Stimulated activated naive CD8-positive, alpha-beta T cell treated with anti-CD3 and anti-CD28 coated beads, Interleukin-15, Interleukin-2, amounts not matched to agents 100 U/mL and 50 U/mL, for 24 hours (primary cell): ENCODE results near the gene FAM241B.

Source experiments
- ATAC-seq: fragments of 150-1000 bp; cut with Tn5 transposase; one replicate; pipeline ENCODE4 v1.10.0; 2021
- DNase-seq: peaks from one replicate; pipeline ENCODE4 v3.0.0; 2021

Gene FAM241B

DNA sequence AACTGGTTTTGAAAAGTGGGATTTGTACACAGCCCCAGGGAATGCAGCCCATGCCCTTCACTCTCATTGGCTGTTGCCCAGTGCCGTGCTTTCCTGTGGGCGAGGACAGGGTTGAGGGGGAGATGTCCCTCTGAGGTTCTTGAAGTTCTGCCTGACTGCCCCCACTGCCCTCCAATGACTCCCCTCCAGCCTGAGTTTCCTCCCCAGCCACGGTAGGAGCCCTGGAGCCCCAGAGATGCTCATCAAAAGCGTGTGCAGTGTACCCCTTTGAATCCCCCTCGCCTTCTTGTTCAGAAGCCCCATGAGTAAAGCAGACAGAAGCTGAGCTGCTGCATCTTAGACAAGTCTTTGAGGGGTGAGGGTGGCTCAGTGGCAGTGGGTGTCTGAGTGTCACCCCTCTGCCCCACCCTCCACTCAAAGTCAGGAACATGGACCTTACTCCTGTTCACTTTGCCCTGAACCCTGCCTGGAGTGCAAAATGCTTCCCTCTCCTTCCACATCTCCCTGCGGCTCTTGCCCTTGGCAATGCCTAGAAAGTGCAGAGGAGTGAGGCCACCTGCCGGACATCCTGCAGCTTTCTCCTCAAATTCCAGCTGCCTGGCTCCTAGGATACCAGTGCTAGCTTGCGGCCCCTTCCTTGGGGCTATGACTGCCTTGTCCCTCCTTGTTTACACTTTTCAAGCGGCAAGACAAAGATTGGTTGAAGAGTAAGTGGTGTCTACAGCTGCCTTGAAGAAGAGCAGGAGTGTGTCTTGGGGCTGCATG lies 19.9 kb downstream of the FAM241B start:
- no peak for DNase-seq

DNA sequence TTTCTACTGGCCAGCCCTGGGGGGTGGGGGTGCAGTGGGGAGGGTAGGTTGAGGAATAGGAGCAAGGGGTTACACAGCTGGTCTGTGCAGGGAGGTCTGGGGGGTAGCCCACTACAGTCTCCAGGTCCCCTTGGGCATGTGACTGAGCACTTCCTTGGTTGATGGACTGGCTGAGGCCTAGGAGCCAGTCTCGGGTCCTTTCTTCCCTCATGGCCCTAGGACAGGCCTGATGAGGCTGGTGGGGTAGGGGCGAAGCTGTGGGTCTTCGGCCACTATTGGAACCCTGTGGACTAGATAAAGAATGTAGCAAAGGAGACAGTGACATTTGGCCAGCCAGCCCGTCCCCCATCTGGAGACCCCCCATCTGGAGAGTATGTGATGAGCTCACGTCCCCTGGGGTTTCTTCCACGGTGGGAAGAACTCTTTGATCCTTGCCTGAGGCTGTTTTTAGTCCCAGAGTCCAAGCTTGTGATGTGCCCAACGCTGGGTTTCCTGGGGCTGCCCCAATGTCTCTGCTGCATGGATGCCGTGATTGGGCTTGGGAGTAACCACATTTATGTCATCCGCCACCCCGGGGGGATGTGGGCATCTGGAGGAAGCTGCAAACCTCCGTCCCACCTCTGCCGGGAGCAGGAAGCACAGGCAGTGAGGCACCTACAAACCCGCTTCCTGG lies 20.7 kb downstream of the FAM241B start:
- peak; percentile 19 for DNase-seq

More for the DNA sequence above, 19.9 kb downstream of the FAM241B start:
- no peak for ATAC-seq

DNA sequence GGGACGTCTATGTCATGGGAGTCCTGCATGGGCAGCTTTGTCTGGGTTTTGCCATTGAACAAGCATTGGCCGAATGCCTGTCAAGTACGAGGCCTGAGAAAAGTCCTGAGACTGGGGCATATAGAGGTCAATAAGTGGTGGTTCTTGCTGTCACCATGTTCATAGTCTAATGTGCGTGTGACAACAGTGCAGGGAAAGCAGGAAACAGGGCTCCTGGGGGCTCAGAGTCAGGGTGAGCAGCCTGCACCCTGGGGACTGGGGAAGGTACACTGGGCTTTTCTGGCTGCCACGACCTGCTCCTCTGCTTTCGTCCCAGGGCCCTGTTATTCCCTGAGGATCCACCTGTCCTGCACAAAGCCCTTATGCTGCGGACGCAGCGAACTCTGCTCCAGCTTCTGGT lies 21.3 kb downstream of the FAM241B start:
- DNase-seq = no peak
- ATAC-seq = no peak

More for the DNA sequence above, 20.7 kb downstream of the FAM241B start:
- ATAC-seq = peak; percentile 19

DNA sequence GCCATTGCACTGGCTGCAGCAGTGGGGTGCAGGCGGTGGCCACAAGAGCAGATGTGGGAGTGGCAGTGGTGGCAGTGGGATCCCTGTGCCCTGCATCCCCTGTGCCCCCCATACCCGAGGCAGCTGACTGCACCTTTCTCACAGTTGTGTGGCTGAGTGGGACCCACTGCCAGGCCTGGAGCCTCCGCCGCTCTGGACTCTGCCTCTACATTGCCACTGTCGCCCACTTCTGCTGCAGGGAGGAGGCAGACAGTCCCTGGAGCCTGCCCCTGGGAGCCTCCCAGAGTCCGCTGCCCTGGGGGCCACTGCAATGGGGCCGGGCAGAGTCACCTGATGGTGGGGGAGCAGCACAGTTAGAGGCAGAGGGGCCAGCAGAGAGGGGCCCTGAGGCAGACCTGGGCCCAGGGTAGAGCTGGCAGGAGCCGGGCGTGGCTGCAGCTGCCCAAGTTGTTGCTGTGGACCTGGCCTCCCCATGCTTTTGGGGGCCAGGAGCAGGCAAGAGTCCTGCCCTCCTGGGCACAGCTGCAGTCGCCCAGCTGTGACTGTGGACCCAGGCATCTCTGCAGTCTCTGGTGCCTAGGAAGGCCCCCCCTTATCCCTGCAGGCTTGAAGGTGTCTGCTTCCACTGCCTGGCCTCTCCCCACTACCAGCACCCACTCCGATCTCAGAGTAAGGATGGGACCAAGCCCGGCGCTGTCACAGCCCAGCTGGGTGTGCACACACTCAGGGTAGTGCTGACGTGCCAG lies 22.2 kb downstream of the FAM241B start:
- ATAC-seq = no peak
- DNase-seq = no peak

DNA sequence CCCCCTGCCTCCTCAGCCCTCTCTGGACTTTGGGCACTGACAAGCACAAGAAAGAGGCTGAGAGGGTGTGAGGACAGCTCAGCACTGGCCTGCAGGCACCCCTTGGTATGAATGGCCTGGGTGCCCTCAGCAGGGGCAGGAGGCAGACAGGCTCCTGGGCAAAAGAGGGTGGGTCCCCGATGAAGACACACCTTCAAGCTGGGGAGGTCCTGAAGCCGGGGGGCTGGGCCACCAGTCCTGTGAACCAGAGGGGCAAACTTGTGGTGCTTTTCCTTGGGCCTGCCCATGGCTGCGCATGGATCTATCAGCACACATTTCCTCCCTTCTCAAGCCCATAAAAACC lies 22.8 kb downstream of the FAM241B start:
- ATAC-seq (no peak), DNase-seq (no peak)

DNA sequence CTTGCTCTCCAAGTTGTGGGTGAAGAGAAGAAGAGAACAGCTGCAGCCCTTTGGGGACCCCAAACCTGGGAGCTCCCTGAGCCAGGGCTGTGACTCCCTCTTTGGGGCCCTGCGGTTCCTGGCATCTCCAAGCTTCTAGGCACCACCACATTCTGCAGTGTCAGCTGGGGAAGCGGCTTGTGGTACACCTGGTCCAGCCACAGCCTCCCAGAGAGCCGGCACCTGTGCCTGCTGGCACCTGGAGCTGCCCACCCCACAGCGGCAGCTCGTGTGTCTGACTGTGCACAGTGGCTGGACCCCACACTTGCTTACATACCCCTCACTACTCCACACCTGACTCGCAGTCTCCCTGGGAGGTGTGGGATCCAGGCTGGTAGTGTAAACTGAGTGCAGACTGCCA lies 23.5 kb downstream of the FAM241B start:
- DNase-seq = no peak
- ATAC-seq = no peak

DNA sequence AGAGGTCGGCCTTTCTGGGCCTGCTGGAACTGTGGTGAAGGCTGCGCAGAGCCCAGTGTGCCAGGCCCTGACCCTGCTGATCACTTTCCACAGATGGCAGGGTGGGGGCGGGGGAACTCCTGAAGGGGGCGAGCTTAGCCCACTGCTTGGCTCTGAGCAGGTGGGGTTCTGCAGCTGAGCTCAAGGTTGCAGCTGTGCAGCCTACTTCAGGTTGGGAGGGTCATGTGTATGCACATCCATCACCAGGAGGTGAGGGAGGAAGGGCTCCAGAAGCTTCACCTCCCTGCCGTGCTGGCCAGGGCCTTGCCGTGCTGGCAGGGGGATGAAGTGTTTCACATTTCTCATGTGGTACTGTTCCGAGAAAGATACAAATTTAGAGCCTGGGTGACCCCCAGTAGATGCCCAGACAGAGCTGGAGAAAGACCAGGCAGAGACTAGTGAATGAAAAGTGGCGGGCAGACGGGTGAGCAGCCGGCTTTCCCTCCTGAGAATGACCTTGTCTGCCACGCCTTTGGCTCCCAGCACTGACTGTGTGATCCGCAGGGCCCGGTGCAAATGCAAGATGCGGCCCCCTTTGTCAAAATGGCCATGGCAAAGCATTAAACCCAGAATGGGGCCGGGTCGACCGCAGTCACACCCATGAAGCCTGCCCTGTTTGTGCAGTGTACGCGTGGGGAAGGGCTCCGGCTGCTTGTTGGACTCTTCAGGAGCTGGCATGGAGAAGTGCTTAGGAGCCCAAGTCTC lies 25.2 kb downstream of the FAM241B start:
- no peak for ATAC-seq
- DNase-seq = no peak

DNA sequence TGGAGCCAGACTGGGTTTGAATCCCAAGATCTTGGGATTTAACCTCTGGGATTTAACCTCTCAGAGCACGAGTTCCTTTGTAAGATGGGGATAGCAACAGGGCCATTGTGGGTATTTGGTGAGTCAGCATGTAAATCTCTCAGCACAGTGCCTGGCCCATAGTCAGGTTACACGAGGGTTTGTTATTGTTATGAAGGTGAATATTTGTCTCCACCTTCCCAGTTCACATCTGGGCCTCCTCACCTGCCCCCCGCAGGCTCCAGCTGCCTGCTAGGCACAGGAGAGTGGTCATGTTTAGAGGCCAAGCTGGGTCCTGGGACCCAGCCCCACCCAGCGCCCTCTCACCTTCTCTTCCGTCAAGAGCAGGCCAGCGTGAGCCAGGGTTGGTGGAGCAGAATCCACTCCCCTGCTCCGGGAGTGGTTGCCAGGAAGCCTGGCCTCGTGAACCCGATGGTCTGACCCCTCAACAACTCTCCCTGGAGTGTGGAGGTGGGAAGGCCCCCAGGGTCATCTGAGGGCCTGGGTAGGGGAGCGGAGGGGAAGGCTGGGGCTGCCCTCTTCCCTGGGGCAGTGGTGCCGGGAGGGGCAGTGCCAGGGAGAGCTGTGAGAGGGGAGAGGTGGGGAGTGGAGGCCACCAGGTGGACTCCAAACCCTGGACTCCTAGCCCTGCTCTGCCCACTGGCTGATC lies 26.0 kb downstream of the FAM241B start:
- ATAC-seq (no peak), DNase-seq (no peak)

DNA sequence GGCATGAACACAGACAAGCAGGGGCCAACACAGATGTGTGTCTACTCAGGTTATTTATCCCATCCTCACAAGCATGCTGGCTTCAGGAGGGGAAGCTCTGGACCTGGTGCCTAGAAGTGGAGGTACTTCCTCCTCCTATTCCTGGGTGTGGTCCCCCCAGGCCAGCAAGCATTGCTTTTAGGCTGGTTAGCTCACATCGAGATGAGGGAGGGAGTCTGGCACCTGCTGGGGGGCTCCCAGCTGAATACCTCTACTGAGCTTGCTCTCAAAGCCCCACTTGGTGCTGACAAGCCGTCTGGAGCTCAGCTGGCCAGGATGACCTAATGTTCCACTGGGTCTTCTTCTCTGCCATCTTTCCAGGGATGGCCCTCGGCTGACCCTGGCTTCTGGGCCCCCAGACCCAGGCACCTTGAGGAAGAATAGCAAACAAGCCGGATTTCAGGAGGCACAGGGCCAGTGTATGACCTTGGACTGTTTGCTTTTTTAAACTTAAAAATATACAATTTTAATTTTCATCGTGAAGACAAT lies 26.8 kb downstream of the FAM241B start:
- DNase-seq (no peak), ATAC-seq (no peak)

DNA sequence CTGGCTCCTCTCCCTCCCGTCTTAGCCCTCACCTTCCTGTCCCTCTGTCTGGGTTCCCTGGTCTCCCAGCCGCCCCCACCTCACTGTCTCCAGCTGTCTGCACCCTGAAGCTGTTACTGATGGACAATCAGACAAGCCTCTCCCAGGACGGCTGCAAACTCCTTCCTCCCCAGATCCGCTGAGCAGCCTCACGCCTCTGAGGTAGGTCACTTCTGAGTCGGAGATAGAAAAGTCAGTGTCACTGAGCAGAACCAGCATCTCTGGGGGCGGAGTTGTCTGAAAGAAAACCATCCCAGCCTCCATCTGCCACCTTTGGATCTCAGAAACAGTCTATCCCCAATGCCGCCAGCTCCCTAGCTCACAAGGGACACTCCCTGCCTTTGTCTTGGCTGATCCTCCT lies 27.4 kb downstream of the FAM241B start:
- ATAC-seq (no peak), DNase-seq (no peak)

DNA sequence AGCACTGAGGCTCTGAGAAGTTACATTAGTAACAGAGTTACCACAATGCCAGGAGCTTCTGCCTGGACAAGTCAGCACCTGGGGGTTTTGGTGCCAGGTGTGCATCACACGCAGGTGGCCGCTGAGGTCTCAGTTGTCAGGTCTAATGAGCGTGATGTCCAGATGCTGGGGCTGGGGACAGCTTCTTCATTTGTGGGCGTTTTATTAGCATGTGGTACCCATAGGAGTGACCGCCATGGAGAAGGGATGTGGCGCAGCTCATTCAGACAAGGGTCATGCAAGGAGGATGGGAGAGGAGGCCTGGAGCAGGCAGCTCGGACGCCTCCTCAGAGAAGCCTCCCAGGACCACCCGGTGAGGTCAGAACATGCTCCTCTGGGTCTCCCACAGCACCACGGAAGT lies 27.8 kb downstream of the FAM241B start:
- DNase-seq = no peak
- no peak for ATAC-seq

DNA sequence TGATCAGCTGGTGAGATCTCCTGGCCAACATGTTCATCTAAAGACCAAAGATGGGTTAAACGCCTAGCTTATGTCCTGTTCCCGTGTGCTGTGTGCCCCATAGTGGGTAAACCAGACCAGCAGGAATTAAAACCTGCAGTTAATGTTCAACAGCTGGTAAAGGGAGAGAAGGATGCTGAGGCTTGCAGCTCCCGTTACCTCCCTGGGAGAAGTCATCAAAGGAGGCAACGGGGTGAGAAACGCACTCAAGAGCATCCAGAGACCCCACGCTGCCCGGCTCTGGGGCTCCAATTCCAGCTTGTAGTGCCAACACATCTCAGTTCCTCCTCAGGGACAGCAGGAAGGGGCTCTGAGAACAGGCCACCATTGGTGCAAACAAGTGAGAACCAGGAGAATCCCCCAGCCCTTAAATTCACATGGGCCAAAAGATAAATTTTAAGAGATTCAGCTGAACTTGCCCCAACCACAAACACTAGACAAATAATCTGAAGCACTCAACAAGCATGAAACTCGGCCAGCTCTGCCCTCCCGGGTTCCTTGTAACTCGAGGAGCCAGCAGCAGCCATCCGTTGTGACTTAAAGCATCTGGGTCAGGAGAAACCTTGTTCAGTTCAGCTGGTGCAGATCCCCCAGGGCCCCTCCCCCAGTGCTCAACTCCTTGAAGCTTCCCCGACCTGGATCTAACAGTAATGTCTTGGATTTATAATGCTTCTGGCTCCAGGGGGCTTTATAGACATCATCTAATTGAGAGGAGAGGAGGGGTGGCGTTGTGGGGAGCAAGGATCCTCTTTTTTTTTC lies 29.4 kb downstream of the FAM241B start:
- DNase-seq (no peak), ATAC-seq (no peak)

DNA sequence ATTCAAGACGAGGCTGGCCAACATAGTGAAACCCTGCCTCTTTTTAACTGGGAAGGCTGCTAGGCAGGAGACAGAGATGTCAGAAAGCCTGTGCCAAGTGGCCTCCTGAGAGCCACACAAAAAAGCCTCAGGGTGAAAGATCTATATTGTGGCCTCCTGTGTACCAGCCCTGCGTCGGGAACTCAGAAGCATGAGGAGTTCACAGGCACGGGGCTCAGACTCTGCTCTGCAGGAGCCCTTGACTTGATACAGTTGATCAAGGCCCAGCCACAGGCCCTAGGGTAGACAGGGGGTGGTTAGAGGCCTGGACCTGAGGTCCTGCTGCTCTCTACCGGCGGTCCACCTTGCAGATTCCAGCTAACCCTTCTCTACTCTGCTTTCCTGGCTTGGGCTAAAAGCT lies 30.2 kb downstream of the FAM241B start:
- ATAC-seq = no peak

DNA sequence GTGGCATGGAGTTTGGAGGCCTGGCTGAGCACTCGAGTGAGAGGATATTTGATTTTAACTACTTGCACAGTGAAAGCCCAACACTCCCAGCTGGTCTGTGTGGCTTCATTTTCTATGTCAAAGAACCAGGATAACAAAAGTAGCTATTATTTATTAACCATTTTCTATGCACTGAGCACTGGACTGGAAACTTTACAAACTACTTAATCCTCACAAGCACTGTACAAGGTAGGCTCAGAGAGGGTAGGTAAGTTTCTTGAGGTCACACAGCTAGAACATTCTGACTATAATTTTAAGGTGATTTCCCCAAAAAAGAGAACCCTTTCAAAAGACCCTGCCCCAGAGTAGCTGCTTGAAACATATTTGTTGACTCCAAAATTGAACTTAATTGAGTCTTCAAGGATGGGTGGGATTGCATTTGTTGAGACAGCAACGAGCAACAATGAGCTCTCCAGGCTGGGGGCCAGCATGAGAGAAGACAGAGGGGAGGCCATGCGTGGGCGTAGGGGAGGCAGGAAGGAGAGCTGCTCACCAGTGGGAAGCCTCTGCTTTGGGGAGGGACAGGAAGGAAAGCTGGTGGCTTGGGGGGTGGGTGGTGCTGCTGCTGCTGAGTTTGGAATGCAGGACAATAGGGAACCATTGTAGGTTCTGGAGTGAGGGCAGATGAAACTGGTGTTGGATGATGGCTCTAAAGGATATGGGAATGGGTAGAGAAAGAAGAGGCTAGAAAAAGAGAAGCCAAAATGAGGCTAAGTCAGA lies 31.5 kb downstream of the FAM241B start:
- ATAC-seq = no peak

More for the DNA sequence above, 30.2 kb downstream of the FAM241B start:
- DNase-seq = no peak

DNA sequence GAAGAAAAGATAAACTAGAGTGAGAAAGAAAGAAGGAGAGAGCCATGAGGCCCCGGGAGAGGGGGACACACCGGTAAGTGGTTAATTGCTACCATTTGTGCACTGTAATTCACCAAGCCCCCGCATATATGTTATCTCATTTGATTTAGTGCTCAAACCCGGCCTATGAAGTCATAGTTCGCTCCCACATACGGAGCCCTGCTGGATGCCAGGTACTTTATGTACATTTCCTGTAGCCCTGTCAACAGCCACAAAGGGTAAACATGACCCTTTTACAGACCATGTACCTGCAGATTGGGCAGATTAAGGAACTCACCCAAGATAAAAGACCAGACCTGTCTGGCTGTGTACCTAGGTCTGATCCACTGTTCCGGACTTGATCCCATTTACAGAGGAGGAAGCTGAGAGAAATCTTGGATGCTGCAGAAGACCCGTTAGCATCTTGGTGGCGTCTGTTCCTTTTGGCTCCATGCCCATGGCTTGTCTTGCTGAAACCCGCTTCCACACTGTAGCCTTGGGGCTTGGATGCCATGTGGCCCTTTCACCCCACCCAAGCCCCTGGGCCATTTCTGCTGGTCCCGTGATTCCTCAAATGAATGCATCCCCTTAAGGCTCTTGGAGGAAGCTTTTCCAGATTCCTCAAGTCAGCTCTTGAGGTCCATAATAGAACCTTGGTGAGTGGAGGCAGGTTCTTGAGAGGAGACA lies 32.3 kb downstream of the FAM241B start:
- no peak for DNase-seq
- ATAC-seq = no peak

More for the DNA sequence above, 31.5 kb downstream of the FAM241B start:
- no peak for DNase-seq

DNA sequence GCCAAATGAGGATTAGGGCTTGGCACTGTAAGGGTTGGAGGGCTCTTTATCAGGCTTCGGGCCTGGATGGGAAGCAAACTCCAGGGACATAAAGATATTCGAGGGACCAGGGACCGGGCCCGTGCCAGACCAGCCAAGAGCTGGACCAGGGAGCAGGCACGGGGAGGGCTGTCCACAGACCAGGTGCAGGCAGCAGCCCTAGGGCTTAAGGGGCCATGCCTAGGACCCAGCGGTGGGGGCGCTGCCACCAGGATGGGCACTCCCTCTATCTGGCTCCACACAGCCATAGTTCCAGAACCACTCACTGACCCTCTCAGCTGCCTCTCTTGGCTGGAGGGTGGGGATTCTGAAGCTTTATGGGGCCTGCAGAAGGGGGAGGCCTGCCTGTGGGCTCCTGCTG lies 32.9 kb downstream of the FAM241B start:
- DNase-seq (no peak), ATAC-seq (no peak)

DNA sequence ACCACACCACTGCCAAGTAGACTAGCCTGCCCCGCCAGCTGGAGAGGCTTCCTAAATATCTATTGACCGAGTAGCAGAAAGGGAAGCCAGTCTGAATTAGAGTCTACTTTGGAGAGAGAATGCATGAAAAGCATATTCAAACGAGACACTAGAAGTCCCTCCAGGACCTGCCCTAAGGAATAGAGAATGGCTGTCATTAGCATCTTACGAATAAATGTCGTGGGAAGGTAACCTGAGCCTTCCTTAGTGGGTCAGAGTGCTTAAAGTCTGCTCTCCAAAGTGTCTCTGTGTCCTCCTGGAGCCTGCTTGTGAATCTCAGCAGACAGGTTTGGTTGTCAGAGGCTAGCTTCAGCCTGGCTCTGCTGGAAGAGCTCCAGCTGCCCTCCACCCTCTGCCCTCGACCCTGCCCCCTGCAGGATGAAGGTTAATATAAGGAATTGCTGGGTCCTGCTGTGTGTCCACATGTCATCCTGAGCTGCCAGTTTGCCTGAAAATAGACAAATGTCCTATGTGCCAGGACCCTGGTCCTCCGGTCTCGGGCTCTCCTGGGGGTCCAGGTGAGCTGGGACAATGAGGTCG lies 33.4 kb downstream of the FAM241B start:
- ATAC-seq = no peak

DNA sequence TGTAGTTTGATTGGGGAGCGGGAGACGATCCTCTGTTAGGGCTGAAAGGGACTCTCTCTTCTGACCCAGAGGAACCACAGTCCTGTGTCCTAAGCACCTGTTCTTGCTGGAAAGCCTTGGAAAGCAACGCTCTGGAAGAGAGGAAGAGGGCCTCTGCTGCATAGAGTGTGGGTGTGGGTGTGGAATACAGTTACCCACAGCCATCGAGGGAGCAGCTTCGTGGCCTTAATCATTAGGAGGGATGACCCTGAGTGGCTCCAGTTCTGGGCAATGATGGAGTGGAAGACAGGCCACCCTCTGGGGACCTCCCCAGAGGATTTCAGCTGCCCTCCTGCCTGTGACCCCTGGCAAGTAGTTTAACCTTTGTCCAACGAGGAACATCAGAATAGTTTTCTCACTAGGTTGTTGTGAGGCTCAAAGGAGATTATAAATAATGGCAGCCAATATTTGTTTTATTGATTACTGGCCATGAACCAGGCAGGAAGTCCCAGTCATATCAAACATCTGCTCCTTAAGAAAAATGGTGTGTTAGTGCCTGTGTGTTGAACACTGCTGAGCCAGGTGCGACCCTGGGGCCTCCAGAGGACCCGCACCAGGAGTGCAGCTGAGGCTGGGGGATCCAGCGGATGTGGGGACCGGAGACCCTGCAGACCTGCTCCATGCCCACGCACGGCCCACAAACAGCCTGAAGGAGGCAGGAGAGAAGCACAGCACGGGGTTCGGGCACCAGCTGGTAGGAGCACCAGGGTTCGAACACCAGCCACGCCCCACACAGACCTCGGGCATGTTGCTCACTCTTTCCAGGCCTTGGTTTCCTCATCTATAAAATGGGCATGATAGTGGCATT lies 35.6 kb downstream of the FAM241B start:
- DNase-seq = no peak
- ATAC-seq = no peak

More for the DNA sequence above, 33.4 kb downstream of the FAM241B start:
- no peak for DNase-seq
